Stomach (tissue), 4 donors: Measurements from ENCODE around the gene INAFM2.

ENCODE experiments used
- POLR2A ChIP-seq, 4 donors: fragments of 450-650 bp; IDR thresholded peaks; one replicate each; pipeline ENCODE4 v1.6.1; 2016; ENCODE audit warnings: antibody characterized with exemption in 4 of 4, control low read depth in 2 of 4, mild to moderate bottlenecking in 1 of 4, moderate library complexity in 1 of 4
- POLR2AphosphoS5 ChIP-seq, 3 donors: sonication (generic); formaldehyde crosslinking; IDR thresholded peaks; one replicate each; pipeline ENCODE4 v1.6.1; 2016; ENCODE audit warnings: antibody characterized with exemption in 3 of 3
- TF ChIP-seq, protein P1 (sequence below), 7 experiments: fragments of 450-650 bp in 4 of 7; fragments of 200-600 bp in 3 of 7; sonication (generic) in 3 of 7; IDR thresholded peaks; one replicate each; pipeline ENCODE4 v1.5.1; 2016 to 2019; ENCODE audit warnings: antibody characterized with exemption in 7 of 7, control low read depth in 2 of 7, mild to moderate bottlenecking in 1 of 7

DNA sequence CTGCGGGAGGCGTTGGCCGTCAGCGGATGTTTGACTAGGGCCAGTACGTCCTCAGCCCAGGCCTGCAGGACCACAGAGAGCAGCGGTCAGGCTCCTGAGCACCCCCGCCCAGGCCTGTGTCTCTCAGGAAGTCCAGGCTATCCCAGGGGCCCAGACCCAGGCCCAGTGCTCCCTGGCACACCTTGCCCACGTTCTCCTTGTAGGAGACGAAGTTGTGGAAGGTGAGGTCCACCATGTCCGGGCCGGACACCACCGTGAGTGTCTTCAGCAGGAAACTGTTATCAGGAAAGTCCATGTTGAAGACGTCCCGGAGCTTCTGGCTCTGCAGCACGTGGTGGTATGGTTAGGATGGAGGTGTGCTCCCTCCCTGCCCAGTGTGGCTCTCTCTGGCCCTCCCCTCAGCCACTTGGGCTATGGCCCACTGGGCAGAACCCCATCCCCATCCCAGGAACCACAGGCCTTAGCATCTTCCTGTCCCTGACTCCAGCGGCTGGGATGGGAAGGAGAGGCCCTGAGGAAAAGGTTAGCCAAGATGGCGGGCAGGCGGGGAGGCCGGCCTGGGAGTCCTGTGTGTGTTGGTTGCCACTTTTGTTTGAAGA is 21.1 kb upstream of the INAFM2 start:
- TF ChIP-seq, protein P1, sequence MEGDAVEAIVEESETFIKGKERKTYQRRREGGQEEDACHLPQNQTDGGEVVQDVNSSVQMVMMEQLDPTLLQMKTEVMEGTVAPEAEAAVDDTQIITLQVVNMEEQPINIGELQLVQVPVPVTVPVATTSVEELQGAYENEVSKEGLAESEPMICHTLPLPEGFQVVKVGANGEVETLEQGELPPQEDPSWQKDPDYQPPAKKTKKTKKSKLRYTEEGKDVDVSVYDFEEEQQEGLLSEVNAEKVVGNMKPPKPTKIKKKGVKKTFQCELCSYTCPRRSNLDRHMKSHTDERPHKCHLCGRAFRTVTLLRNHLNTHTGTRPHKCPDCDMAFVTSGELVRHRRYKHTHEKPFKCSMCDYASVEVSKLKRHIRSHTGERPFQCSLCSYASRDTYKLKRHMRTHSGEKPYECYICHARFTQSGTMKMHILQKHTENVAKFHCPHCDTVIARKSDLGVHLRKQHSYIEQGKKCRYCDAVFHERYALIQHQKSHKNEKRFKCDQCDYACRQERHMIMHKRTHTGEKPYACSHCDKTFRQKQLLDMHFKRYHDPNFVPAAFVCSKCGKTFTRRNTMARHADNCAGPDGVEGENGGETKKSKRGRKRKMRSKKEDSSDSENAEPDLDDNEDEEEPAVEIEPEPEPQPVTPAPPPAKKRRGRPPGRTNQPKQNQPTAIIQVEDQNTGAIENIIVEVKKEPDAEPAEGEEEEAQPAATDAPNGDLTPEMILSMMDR (IDR thresholded peaks at IDR 0.05), result no peak
- TF ChIP-seq POLR2AphosphoS5 (IDR thresholded peaks at IDR 0.05) (no peak), POLR2A (IDR thresholded peaks at IDR 0.05) (no peak)
